ENCODE results near the gene PCSK6. TPM values are rescaled to one million over a fixed set of nuclear protein-coding genes. Genes with fewer than 3 reads are reported as not detected.
A peak's percentile ranks its signal among the peaks of the same experiment; 100 is the strongest.

The PCSK6 gene
- polyA plus RNA-seq, 1 experiment, result 0.29 TPM

DNA sequence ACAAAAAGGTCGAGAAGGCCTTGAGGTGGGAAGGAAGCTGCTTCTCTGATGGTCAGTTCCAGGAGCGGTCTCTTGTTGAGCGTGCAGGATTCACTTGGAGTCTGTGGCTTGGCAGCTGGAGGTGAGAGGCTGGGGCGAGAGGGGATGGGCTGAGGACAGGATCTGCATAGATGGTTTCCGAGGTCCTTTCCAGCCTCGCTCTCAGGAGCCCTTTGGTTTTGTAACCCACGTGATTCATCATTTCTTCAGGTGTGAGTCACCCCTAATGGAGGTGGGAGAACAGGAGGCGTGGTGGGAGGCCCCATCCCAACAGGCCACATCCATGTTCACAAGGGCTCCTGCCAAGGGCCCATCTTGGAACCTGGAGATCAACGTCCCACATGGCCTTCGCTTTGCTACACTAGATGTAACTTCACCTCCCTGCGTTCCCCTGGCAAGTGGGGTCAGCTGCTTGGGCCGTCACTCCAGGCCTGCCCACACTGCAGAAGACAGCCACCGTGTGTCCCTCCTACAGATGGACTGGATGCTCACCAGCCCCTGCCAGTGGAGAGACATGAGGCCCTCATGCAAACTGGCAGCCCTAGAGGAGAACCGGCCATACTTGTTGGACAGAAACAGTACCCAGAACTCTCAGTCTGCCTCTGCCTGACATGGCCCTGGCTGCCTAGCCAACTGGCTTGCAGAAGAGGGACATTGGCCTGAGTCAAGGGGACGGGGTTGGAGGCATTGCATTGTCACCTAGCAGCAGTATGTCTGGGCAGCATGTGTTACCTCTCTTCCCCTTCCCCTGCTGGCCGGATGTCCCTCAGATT, 1.6 kb upstream of the PCSK6 start:
- peaks cover 17% of the 10 kb centered on the region for H3K27me3 ChIP-seq (ENCODE audit: control insufficient read depth, insufficient read depth, low read length)
- no peaks in the 10 kb centered on the region for H3K36me3 ChIP-seq (ENCODE audit: control insufficient read depth, insufficient read depth, low read length)
- CTCF ChIA-PET, result interaction anchor here (0.6 kb wide), 1 partner anchor 87 kb away, joined by 3 read pairs; no protein-coding TSS in a partner anchor
- H3K4me3 ChIP-seq (ENCODE audit: low read depth, low read length), result no peak overlapping the region
- no peak for TF ChIP-seq CTCF (IDR thresholded peaks at IDR 0.05; ENCODE audit: insufficient read depth, low read depth, low read length)
- POLR2A ChIA-PET, result no interaction called here
- no peak for DNase-seq (ENCODE audit: low read depth)

GRCh38 chr15:101490408-101490891, 943 bp upstream of the PCSK6 start:
- no peak overlapping the region for H3K4me3 ChIP-seq (ENCODE audit: low read depth, low read length)
- peaks cover 16% of the 10 kb centered on the region for H3K27me3 ChIP-seq (ENCODE audit: control insufficient read depth, insufficient read depth, low read length)
- ChIA-PET POLR2A (no interaction called here), CTCF (interaction anchor here (0.6 kb wide), 1 partner anchor 88 kb away, joined by 3 read pairs; no protein-coding TSS in a partner anchor)
- TF ChIP-seq CTCF (IDR thresholded peaks at IDR 0.05; ENCODE audit: insufficient read depth, low read depth, low read length), result no peak
- H3K36me3 ChIP-seq (ENCODE audit: control insufficient read depth, insufficient read depth, low read length), result no peaks in the 10 kb centered on the region
- no peak for DNase-seq (ENCODE audit: low read depth)

GRCh38 chr15:101489237-101489598, 289 bp downstream of the PCSK6 start:
- ChIA-PET CTCF (no interaction called here), POLR2A (interaction anchor here (0.6 kb wide), 1 partner anchor 490 kb away, joined by 3 read pairs; no protein-coding TSS in a partner anchor)
- no peaks in the 10 kb centered on the region for H3K36me3 ChIP-seq (ENCODE audit: control insufficient read depth, insufficient read depth, low read length)
- no peak for TF ChIP-seq CTCF (IDR thresholded peaks at IDR 0.05; ENCODE audit: insufficient read depth, low read depth, low read length)
- no peak for DNase-seq (ENCODE audit: low read depth)
- H3K27me3 ChIP-seq (ENCODE audit: control insufficient read depth, insufficient read depth, low read length), result peaks cover 13% of the 10 kb centered on the region
- H3K4me3 ChIP-seq (ENCODE audit: low read depth, low read length), result peak overlapping the region; percentile 8; the same call in 1 of the 2 replicates

DNA sequence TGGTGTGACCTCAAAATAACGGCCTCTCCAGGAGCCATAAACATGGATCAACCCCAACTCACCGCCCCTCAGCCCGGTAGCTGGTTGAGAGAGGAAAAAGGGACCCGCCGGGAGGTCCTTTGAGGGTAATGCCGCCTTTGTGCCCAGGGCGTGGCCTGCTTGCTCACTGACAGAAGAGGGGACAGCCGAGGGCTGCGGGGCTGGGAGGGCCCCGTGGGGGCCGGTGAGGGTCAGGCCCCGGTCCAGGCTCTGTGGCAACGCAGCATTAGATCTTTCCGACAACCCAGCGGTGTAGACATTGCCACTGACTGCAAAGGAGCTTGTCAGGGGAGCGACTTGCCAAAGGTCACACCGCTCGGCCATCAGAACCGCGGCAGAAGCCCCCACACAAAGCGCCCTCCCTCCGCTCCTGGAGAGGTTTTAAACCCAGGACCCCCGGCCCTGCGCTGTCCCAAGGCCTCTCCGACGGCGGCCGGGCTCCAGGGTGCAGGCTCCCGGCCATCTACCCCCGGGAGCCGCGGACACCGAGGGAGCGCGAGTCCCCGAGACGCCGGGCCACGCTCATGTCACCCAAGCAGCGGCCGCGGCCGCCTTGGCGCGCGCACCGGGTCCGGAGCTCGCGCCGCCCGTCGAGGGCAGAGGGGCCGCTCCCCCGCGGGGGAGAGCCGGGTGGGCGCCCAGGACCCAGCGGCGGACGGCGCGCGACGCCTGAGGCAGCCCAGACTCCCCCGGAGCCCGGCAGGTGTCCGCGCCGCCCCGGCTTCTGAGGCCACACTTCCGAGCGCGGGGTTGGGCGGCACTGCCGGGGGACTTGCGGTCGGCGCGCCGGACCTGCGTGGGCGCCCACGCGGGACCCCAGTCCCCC, 975 bp downstream of the PCSK6 start:
- no peak for DNase-seq (ENCODE audit: low read depth)
- Histone ChIP-seq H3K36me3 (ENCODE audit: control insufficient read depth, insufficient read depth, low read length) (no peaks in the 10 kb centered on the region), H3K27me3 (ENCODE audit: control insufficient read depth, insufficient read depth, low read length) (peaks cover 13% of the 10 kb centered on the region), H3K4me3 (ENCODE audit: low read depth, low read length) (no peak overlapping the region)
- POLR2A ChIA-PET, result interaction anchor here (0.6 kb wide), 1 partner anchor 489 kb away, joined by 3 read pairs; no protein-coding TSS in a partner anchor
- CTCF ChIA-PET, result interaction anchor here (1.7 kb wide), 1 partner anchor 20 kb away, joined by 4 read pairs; no protein-coding TSS in a partner anchor
- no peak for TF ChIP-seq CTCF (IDR thresholded peaks at IDR 0.05; ENCODE audit: insufficient read depth, low read depth, low read length)

All from BJ (cell line).